NCI-H526 (cell line): Measurements from ENCODE around the gene TNNC1.

Experiments used
- DNase-seq, 2 experiments: peaks; one replicate each; lab custom pipeline; 2025; lab: John Stamatoyannopoulos, UW

TNNC1 gene

DNA sequence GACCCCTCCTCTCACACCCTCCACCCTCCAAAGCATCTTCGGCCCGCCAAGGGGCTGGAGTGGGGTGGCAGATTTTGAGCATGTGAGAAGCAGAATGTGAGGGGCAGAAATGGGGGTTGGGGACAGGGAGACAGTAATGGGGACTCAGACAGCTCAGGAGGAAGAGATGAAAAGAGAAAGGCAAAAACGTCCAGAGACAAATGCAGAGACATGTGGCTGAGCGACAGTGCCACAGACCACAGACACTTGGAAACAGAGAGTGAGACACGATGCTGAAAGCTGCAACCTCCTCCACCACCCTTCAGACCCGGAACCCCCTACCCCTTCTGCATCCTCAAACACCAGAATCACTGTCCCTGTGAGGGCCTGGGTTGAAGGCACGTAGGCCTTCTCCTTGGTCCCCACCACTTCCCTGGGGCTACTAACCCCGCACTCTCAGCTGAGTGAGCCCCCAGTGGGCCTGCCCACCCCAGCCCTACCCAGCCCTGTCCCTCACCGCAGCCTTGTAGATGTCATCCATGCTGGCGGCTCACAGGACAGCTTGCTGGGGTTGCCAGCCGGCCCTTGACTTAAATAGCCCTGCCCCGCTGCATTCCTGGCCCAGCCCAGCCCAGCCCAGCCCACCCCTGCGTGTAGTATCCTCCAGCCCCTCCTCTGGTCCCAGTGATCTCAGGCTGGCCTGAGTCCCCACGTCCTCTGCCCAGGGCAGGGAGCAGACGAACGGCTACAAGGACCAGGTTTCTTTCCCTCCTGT lies at the start of gene TNNC1:
TSS of gene TNNC1 (minus strand) at position 546 of the 754 bp plus-strand sequence. CDS start at position 520, 26 bp downstream.
- no peak for DNase-seq

DNA sequence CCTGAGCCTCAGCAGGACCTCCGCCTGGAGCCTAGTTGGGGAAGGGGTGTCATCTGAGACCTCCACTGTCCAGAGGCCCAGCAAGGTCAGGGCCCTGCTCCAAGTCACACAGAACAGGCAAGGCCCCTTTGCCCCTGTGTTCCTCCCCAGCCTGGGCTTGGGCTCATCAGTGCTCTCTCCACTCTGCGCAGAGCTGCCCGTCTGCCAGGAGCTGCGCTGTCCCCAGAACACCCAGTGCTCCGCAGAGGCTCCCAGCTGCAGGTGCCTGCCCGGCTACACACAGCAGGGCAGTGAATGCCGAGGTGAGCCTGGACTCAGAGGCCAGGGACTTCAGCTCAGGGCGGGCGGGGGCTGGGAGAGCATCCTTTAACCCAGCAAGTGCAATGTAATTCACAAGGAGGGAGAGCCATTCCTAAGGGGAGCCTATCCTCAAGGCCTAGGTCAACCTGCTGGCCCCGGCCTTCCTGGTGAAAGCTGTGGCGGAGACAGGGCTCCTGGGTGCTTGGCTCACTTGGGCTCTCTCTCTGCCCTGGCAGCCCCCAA lies 49.0 kb upstream of the TNNC1 start:
- peak in 1 of 2 experiments; percentile 36 for DNase-seq

- no peak for DNase-seq
These were observed 48.2 kb upstream of the TNNC1 start for GRCh38 chr3:52502001-52502400.

DNA sequence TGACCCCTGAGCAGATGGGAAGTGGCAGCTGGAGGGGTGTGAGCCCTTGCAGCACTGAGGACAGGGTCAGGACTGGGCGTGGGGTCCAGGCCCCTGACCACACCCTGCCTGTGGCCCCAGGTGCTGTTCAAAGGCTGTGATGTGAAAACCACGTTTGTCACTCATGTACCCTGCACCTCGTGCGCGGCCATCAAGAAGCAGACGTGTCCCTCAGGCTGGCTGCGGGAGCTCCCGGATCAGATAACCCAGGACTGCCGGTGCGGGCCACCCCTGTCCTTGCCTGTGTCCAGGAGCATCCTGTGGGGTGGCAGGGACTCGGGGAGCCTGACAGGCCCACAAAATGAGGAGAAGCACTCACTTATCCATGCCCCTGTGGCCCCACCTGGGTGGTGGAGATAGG lies 47.2 kb upstream of the TNNC1 start:
- DNase-seq = no peak

DNA sequence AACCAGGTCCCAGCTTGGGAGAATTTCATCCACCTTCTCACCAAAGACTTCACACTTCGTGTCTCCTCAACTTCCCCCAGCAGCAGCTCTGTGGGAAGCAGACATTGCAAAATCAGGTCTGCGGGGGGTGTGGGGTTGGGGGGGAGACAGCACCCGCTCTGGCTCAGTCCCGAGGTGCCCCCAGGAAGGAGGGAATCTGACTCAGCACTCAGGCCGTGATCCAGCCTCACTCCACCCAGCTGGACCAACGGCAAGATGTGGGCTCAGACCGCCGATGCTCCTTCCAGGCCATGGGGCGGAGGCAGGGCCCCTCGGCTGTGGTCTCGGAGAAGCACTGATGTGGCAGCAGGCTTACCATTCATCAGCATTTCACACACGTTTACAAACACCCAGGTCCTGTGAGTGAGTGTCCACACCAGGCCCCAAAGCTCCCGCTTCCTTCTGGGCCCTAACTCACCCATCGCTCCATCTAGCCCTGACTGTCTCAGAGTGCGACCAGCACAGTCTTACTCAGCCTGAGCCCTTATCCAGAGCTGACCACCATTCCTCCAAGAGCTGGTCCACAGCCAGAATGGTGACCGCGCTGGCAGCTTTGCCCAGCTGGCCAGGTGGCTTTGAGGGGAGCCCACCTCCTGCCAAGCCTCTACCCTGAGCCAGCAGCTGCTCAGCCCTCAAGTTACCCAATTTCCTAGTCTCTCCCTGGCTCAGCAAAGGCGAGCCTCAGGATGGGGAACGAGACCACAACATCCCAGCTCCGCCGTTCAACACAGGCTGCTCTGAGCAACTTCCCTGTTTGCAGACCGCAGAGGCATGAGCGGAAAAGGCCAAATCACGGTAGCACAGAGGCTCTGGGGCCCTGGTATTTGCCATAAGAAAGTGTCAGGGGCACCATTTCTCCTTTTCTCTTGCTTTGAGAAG lies 44.6 kb upstream of the TNNC1 start:
- no peak for DNase-seq

DNA sequence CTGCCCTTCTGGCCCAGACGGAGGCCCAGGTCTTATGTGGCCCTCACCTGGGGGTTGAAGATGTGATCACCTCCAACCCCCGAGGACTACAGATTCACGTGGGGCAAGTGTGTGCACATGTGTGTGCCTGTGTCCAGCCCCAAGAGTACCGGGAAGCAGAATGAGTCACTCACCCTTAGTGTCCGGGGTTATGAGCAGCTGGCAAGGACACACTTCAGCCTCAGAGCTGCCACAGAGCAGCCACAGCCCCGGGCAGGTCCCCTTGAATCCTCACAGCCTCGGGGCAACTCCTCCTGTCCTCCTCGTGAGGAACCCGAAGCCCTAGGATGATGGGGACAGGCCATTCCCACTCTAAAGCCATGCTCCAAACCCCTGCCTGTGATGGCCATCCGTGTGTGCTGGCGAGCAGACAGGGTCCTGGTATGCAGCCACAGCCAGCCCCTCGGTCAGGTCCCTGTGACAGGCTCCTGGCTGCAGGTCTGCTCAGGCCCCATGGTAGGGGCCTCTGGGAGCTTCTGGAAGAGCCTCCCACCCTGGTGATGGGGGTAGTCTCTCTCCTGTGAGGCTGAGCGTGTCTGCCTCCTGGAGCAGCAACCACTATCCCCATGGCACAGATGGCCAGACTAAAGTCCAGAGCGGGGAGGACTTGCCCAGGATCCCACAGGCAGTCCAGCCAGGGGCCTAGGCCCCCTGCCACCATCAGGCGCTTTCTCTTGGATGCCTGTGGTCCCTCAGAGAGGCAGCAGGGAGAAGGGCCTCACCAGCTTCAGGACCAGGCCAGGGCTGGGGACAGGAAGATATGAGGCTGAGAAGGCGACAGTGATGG lies 42.1 kb upstream of the TNNC1 start:
- no peak for DNase-seq

DNA sequence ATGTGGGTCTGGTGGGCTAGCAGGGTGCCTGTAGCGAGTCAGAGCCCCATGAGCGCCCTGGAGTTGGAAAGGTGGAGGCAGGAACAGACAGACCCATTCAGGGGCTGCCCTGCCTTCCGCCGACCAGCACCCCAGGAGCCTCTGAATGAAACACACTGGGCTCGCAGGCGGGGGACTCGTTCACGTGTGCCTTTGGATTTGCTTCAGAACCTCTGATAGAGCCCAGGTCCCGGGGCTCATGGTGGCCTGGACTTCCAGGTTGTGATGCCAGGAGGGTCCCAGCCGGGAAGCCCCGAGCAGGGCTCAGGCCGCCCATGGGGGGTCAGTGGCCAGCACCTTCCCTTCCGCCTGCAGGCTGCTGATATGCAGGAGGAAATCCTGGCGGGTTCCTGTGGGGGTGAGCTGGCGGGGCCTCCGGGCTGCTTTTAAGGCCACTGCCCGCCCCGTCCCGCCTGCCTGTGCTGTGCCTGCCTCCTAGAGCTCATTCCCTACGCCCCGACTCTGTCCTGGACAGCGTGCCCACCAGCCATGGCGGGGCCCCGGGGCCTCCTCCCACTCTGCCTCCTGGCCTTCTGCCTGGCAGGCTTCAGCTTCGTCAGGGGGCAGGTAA lies 41.1 kb upstream of the TNNC1 start, which contains the start of gene STAB1:
TSS of gene STAB1 (plus strand) at position 453 of the 610 bp plus-strand sequence. CDS start at position 529, 76 bp downstream.
- DNase-seq = no peak

- peak in 1 of 2 experiments; percentile 29 for DNase-seq
These were observed 40.6 kb upstream of the TNNC1 start for GRCh38 chr3:52494445-52494844.

GRCh38 chr3:52493232-52494017 lies 39.6 kb upstream of the TNNC1 start:
- DNase-seq = no peak

DNA sequence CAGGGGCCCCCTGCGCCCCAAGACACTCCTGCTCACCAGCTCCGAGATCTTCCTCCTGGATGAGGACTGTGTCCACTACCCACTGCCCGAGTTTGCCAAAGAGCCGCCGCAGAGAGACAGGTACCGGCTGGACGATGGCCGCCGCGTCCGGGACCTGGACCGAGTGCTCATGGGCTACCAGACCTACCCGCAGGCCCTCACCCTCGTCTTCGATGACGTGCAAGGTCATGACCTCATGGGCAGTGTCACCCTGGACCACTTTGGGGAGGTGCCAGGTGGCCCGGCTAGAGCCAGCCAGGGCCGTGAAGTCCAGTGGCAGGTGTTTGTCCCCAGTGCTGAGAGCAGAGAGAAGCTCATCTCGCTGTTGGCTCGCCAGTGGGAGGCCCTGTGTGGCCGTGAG lies 38.2 kb upstream of the TNNC1 start:
- no peak for DNase-seq

DNA sequence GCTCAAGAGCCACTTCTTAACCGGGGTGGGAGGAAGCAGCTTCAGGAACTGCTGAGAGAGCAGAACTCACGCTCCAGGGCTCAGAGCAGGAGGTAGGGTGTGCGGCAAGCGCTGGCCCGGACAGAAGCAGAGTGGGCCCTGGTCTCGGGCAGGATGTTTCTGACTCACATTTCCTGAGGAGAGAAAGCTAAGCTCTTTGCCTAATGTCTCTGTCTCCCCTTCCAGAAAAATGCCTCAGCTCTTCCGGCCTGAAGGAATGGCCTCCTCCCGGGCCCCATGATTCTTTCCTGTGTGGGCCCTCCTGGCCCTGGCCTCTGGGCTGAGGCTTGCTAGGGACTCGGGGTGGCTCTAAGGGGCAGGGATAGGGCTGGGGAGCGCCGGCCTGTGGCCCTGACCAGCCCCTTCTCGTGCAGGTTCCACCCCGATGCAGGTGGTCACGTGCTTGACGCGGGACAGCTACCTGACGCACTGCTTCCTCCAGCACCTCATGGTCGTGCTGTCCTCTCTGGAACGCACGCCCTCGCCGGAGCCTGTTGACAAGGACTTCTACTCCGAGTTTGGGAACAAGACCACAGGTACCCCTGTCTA lies 37.2 kb upstream of the TNNC1 start:
- no peak for DNase-seq

GRCh38 chr3:52490035-52490938 lies 36.4 kb upstream of the TNNC1 start:
- DNase-seq = no peak

DNA sequence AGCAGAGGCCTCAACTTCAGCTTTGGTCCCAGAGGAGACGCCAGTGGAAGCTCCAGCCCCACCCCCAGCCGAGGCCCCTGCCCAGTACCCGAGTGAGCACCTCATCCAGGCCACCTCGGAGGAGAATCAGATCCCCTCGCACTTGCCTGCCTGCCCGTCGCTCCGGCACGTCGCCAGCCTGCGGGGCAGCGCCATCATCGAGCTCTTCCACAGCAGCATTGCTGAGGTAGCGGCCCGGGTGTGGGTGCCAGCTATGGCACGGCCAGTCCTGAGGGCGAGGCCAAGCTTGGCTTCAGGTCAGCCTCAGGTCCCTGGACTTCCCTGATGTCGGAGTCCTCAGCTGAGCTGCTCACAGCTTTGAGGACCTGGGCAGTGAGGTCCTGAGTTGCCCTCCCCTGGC lies 35.6 kb upstream of the TNNC1 start:
- DNase-seq = no peak

GRCh38 chr3:52488746-52489145 lies 34.9 kb upstream of the TNNC1 start:
- no peak for DNase-seq

DNA sequence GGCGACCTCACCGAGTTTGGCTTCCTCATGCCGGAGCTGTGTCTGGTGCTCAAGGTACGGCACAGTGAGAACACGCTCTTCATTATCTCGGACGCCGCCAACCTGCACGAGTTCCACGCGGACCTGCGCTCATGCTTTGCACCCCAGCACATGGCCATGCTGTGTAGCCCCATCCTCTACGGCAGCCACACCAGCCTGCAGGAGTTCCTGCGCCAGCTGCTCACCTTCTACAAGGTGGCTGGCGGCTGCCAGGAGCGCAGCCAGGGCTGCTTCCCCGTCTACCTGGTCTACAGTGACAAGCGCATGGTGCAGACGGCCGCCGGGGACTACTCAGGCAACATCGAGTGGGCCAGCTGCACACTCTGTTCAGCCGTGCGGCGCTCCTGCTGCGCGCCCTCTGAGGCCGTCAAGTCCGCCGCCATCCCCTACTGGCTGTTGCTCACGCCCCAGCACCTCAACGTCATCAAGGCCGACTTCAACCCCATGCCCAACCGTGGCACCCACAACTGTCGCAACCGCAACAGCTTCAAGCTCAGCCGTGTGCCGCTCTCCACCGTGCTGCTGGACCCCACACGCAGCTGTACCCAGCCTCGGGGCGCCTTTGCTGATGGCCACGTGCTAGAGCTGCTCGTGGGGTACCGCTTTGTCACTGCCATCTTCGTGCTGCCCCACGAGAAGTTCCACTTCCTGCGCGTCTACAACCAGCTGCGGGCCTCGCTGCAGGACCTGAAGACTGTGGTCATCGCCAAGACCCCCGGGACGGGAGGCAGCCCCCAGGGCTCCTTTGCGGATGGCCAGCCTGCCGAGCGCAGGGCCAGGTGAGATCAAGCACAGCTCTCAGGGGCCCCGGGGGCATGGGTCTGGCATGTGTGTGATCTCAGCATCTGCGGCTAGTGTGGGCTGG lies 34.2 kb upstream of the TNNC1 start:
- DNase-seq = no peak

- DNase-seq = no peak
These were observed 33.4 kb upstream of the TNNC1 start for GRCh38 chr3:52487050-52487787.
